Measurements from ENCODE around the gene UNK.

GRCh38 chr17:75738218-75738802 lies 46.3 kb upstream of the UNK start:
- TF ChIP-seq EZH2phosphoT487 (IDR thresholded peaks at IDR 0.05; ENCODE audit: low read depth, severe bottlenecking, unreplicated experiment) = no peak
- no peak for TF ChIP-seq EZH2 (IDR thresholded peaks at IDR 0.05; ENCODE audit: borderline replicate concordance)
